Measurements from ENCODE around the gene LENG9. TPM values are rescaled to one million over a fixed set of nuclear protein-coding genes. Genes with fewer than 3 reads are reported as not detected.

LENG9 gene
- total and polyA plus RNA-seq, 2 of the 13 experiments (the other 11 are each of a cell fraction or from before 2014, with no cell fraction given) = 0.75 to 2.9 TPM

- TF ChIP-seq ARID3A (IDR thresholded peaks at IDR 0.05; ENCODE audit: low read depth, low read length) (peak; percentile 0; the same call in 1 of the 2 replicates), KLF9 (CRISPR knock-in tag; IDR thresholded peaks at IDR 0.05; ENCODE audit: low read depth) (no peak), ZBTB21 (CRISPR knock-in tag; IDR thresholded peaks at IDR 0.05) (no peak), SIN3B (IDR thresholded peaks at IDR 0.05; ENCODE audit: low read length) (no peak), PAX8 (CRISPR knock-in tag; IDR thresholded peaks at IDR 0.05; ENCODE audit: borderline replicate concordance) (no peak), MEF2D (CRISPR knock-in tag; IDR thresholded peaks at IDR 0.05) (no peak), SKIL (CRISPR knock-in tag; IDR thresholded peaks at IDR 0.05; ENCODE audit: borderline replicate concordance) (no peak), ZNF605 (CRISPR knock-in tag; IDR thresholded peaks at IDR 0.05) (no peak), LCORL (IDR thresholded peaks at IDR 0.05) (no peak), LCORL (CRISPR knock-in tag; IDR thresholded peaks at IDR 0.05) (no peak; the same call in 1 of the 2 replicates), ZNF691 (CRISPR knock-in tag; IDR thresholded peaks at IDR 0.05; ENCODE audit: borderline replicate concordance, low read depth) (0 out of 2 replicates have a peak, but pooled peaks have one; percentile 37), SMC3 (IDR thresholded peaks at IDR 0.05; ENCODE audit: low read length) (0 out of 2 replicates have a peak, but pooled peaks have one; percentile 4), ZNF784 (CRISPR knock-in tag; IDR thresholded peaks at IDR 0.05; ENCODE audit: borderline replicate concordance) (no peak), ZNF713 (CRISPR knock-in tag; IDR thresholded peaks at IDR 0.05) (no peak), TBL1XR1 (IDR thresholded peaks at IDR 0.05; ENCODE audit: borderline replicate concordance, low read length, partially characterized antibody) (no peak), KIAA2018 (CRISPR knock-in tag; IDR thresholded peaks at IDR 0.05; ENCODE audit: borderline replicate concordance) (0 out of 2 replicates have a peak, but pooled peaks have one; percentile 43)
These were observed 559 bp upstream of the LENG9 start (continued) for GRCh38 chr19:54464044-54464629.

Measured in HepG2 (cell line).